Osteoblast (primary cell): ENCODE measurements around the gene DTNB. TPM values are rescaled to one million over a fixed set of nuclear protein-coding genes. Genes with fewer than 3 reads are reported as not detected.

Experiments
- DNase-seq: peaks from one replicate; pipeline ENCODE4 v3.0.0; 2011; ENCODE audit warnings: low spot score, mixed read lengths; ENCODE audit not compliant: insufficient read length; ENCODE audit errors: missing footprints
- H2AFZ ChIP-seq: 2 replicates; pipeline ENCODE4 v1.6.0; 2011; ENCODE audit warnings: mild to moderate bottlenecking, low read length
- H3K27ac ChIP-seq: 2 replicates; pipeline ENCODE4 v1.5.1; 2011; ENCODE audit warnings: mild to moderate bottlenecking, low read depth, low read length, moderate library complexity
- H3K27me3 ChIP-seq: 2 replicates; pipeline ENCODE4 v1.6.0; 2012; ENCODE audit warnings: mild to moderate bottlenecking, control low read depth, inconsistent platforms, low read length, moderate library complexity; ENCODE audit not compliant: insufficient read depth
- H3K36me3 ChIP-seq: 2 replicates; pipeline ENCODE4 v1.5.1; 2011; ENCODE audit warnings: mild to moderate bottlenecking, low read length, control low read depth, moderate library complexity; ENCODE audit not compliant: insufficient read depth
- H3K4me1 ChIP-seq: 2 replicates; pipeline ENCODE4 v1.5.1; 2011; ENCODE audit warnings: mild to moderate bottlenecking, low read length, control low read depth, moderate library complexity; ENCODE audit not compliant: insufficient read depth
- H3K4me2 ChIP-seq: 2 replicates; pipeline ENCODE4 v1.6.0; 2011; ENCODE audit warnings: mild to moderate bottlenecking, low read length; ENCODE audit not compliant: insufficient read depth
- H3K4me3 ChIP-seq: fragments of 200-600 bp; sonication (generic); 3 replicates; pipeline ENCODE4 v1.5.1; 2012; ENCODE audit warnings: mild to moderate bottlenecking, low read length, inconsistent platforms; ENCODE audit not compliant: insufficient read depth
- H3K79me2 ChIP-seq: 2 replicates; pipeline ENCODE4 v1.6.0; 2012; ENCODE audit warnings: mild to moderate bottlenecking, low read length, control low read depth, inconsistent platforms; ENCODE audit not compliant: insufficient read depth
- H3K9me3 ChIP-seq: 2 replicates; pipeline ENCODE4 v1.5.1; 2011; ENCODE audit warnings: low read depth, low read length, control low read depth
- H4K20me1 ChIP-seq: 2 replicates; pipeline ENCODE4 v1.6.0; 2012; ENCODE audit warnings: mild to moderate bottlenecking, low read length, control low read depth; ENCODE audit not compliant: insufficient read depth
- total RNA-seq: library from RNA; depleted of rRNA; stranded (reverse); fragments of >200 nt; gene quantifications from 2 replicates; pipeline ENCODE4 v1.2.3, GENCODE V29; 2012
- TF ChIP-seq, protein P1 (sequence below): IDR thresholded peaks from 2 replicates; pipeline ENCODE4 v1.5.1; 2011; ENCODE audit warnings: mild to moderate bottlenecking, low read depth, low read length, moderate library complexity; ENCODE audit errors: extremely low read depth

Gene DTNB
- total RNA-seq, 1 donor = 9.8 TPM

DNA sequence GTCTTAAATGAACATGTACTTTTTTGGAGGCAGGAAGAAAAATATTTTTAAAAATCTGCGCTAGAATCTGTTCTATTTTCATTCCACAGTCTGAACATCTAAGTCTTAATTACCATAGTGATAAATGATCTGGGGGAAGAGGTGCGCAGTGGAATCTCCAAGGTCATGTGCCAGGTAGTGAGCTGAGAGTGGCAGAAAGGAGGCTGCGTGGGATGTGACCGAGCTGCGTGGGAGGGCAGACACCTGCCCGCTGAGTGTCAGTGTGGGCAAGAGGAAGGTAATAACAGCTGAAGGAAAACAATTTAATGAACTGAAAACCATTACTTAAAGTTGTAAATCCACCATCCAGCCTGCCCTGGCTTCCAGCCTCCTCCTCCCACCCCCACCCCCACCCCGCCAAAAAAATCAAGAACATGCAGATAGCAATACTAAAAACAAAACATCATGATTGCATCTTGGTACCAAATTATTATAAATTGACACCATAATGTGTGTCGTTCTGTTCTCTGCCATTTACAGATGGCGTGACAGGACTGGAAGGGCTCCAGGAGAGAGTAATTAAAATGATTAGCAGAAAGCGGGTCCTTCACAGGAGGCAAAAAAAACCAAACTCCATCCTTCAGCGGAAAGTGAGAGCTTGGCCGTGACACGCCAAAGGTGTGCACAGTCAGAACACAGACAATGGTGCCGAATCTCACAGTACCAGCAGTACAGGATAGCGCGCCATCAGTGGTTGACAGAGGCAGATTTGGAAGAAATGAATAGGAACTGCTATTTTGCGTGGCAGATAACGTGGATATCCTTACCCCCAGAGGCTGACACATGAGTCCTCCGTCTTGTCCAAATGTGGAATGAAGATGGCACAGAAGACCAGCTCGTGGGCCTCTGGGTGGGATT, 11.4 kb upstream of the DTNB start:
- Histone ChIP-seq H3K4me2 (no peak overlapping the region), H3K9me3 (no peaks in the 10 kb centered on the region), H3K4me3 (no peak overlapping the region), H4K20me1 (no peaks in the 10 kb centered on the region), H3K27me3 (peaks cover 10% of the 10 kb centered on the region), H3K79me2 (no peaks in the 10 kb centered on the region), H2AFZ (no peak overlapping the region), H3K4me1 (no peaks in the 10 kb centered on the region), H3K36me3 (no peaks in the 10 kb centered on the region), H3K27ac (no peak overlapping the region)
- DNase-seq = no peak
- TF ChIP-seq, protein P1, sequence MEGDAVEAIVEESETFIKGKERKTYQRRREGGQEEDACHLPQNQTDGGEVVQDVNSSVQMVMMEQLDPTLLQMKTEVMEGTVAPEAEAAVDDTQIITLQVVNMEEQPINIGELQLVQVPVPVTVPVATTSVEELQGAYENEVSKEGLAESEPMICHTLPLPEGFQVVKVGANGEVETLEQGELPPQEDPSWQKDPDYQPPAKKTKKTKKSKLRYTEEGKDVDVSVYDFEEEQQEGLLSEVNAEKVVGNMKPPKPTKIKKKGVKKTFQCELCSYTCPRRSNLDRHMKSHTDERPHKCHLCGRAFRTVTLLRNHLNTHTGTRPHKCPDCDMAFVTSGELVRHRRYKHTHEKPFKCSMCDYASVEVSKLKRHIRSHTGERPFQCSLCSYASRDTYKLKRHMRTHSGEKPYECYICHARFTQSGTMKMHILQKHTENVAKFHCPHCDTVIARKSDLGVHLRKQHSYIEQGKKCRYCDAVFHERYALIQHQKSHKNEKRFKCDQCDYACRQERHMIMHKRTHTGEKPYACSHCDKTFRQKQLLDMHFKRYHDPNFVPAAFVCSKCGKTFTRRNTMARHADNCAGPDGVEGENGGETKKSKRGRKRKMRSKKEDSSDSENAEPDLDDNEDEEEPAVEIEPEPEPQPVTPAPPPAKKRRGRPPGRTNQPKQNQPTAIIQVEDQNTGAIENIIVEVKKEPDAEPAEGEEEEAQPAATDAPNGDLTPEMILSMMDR = no peak

DNA sequence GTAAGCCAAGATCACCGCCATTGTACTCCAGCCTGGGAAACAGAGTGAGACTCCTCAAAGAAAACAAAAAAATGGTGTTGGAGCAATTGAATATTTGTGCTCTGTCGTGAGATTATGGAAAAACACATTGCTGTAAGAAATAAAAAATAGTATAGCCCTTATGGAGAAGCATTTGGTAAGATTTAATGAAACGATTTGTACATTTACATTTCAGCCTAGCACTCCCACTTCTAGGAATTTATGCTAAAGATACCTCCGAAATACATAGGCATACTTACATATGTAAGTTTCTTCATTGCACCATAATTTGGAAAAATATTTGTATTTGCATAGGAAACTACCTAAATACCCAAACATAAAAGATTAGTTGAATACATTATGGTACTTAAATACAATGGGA, 8.7 kb upstream of the DTNB start:
- Histone ChIP-seq H3K36me3 (no peaks in the 10 kb centered on the region), H4K20me1 (no peaks in the 10 kb centered on the region), H3K79me2 (no peaks in the 10 kb centered on the region), H3K27ac (no peak overlapping the region), H2AFZ (no peak overlapping the region), H3K4me3 (no peak overlapping the region), H3K27me3 (peaks cover 12% of the 10 kb centered on the region), H3K9me3 (no peaks in the 10 kb centered on the region), H3K4me2 (no peak overlapping the region), H3K4me1 (no peaks in the 10 kb centered on the region)
- TF ChIP-seq, protein P1 = no peak
- DNase-seq = no peak

DNA sequence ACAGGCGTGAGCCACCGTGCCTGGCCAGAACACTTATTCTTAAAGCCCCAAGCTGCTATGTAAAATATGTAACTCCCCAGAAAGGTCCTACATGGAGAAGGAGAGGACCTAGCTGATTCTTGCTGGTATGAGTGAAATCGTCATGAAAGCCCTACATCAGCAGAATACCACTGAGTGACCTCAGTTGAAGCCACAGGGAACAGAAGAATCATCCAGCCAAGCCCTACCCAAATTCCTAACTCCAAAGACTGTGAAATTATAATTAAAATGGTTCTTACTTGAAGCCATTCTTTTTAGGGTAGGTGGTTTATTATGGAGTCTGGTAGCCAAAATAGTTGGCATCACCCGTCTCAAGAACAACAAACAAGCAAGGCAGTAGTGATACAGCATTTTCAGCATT, 4.5 kb upstream of the DTNB start:
- DNase-seq = no peak
- no peaks in the 10 kb centered on the region for H3K79me2 ChIP-seq

DNA sequence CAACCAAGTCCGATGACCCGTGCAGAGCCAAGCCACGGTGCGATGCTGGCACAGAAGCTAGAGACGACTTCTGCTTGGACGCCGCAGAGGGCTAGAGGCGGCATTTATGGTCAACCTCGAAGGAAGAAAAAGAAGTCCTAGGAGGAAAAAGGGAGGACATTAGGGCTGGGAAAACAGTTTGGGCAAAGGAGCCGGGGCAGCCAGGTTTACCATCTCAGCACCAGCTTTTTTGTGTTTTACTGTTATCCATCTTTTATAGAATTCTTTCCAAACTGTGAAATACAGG, 643 bp upstream of the DTNB start:
- Histone ChIP-seq H2AFZ (peak overlapping the region; percentile 75), H3K79me2 (peaks cover 8% of the 10 kb centered on the region), H3K27me3 (peaks cover 11% of the 10 kb centered on the region), H3K9me3 (no peaks in the 10 kb centered on the region), H4K20me1 (peaks cover 4% of the 10 kb centered on the region), H3K4me1 (peaks cover 9% of the 10 kb centered on the region), H3K36me3 (no peaks in the 10 kb centered on the region), H3K4me2 (peak overlapping the region; percentile 69), H3K4me3 (peak overlapping the region; percentile 73), H3K27ac (no peak overlapping the region)
- DNase-seq = no peak
- TF ChIP-seq, protein P1 = no peak

More for the DNA sequence above, 4.5 kb upstream of the DTNB start:
- no peak overlapping the region for H3K4me3 ChIP-seq
- TF ChIP-seq, protein P1 = no peak
- H3K36me3 ChIP-seq = no peaks in the 10 kb centered on the region
- no peak overlapping the region for H3K4me2 ChIP-seq
- H4K20me1 ChIP-seq = no peaks in the 10 kb centered on the region
- peaks cover 11% of the 10 kb centered on the region for H3K27me3 ChIP-seq
- no peak overlapping the region for H3K27ac ChIP-seq
- peaks cover 3% of the 10 kb centered on the region for H3K4me1 ChIP-seq
- H2AFZ ChIP-seq = no peak overlapping the region
- no peaks in the 10 kb centered on the region for H3K9me3 ChIP-seq
